ENCODE data around the gene FLNB. TPM values are rescaled to one million over a fixed set of nuclear protein-coding genes. Genes with fewer than 3 reads are reported as not detected.

FLNB gene
- total RNA-seq, 2 donors from 2014 or later: 46.1 to 56.7 TPM

DNA sequence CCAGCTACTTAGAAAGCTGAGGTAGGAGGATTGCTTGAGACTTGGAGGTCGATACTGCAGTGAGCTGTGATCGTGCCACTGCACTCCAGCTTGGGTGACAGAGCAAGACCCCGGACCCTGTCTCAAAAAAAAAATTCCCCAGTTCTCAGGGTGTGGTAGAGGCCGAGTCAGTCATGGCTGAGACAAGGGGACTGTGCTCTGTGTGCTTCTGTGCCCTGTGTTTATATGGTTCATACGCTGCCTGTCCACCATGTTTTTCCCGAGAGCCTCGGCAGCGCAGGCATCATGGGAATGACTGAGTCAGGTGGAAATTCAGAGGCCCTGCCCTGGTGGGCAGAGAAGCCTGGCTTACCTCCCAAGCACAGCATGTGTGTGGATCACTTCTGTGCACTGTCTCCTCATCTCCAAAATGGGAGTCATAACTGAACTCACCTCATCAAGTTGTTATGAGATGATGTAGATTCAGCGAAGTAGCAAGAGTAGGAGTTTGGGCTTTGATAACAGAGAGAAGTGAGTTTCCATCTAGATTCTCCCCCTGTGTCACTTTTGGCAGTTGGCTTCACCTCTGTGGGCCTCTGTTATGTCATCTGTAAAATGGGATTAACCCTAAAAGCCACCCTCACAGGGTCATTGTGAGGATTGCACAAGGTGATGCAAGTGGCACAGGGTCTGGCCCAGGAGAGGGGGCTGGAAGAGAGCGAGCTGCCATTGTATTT, 56.9 kb downstream of the FLNB start:
- Mint-ChIP-seq H3K9me3 (no peaks in the 10 kb centered on the region), H3K27me3 (ENCODE audit: low read depth) (no peaks in the 10 kb centered on the region), H3K27ac (no peak overlapping the region), H3K36me3 (ENCODE audit: insufficient read depth in 2 of 2) (no peaks in the 10 kb centered on the region), H3K4me3 (no peak overlapping the region), H3K4me1 (ENCODE audit: low read depth) (peaks cover 19% of the 10 kb centered on the region)
- peak; percentile 92 to 96 for ATAC-seq (replicated peaks in 1 of 2)
- no peak for DNase-seq

DNA sequence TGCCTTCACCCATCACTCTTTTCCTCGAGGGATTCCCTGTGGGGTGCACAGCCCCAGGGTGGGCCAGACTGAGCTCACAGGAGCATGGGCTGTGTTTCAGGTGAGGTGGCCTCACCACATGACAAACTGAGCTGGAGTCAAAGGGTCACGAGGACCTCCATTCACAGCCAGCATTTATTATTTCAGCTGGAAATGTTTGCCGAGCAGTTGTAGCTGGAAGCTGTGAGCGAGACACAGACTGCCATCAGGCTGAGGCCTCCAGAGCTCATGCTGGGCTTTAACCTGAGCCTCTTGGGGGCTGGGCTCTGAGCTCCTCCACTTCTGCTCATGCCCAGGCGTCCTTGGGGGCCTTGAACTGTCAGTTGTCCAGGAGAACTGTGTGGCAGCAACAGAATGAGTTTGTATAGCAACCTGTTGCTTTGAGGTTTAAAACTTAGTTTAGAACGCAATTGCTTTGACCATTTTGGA, 57.5 kb downstream of the FLNB start:
- peaks cover 19% of the 10 kb centered on the region for H3K4me1 Mint-ChIP-seq (ENCODE audit: low read depth)
- H3K27me3 Mint-ChIP-seq (ENCODE audit: low read depth): no peaks in the 10 kb centered on the region
- DNase-seq: no peak
- no peak overlapping the region for H3K27ac Mint-ChIP-seq
- no peaks in the 10 kb centered on the region for H3K9me3 Mint-ChIP-seq
- no peak for ATAC-seq (replicated peaks in 1 of 2)
- no peaks in the 10 kb centered on the region for H3K36me3 Mint-ChIP-seq (ENCODE audit: insufficient read depth in 2 of 2)
- no peak overlapping the region for H3K4me3 Mint-ChIP-seq

DNA sequence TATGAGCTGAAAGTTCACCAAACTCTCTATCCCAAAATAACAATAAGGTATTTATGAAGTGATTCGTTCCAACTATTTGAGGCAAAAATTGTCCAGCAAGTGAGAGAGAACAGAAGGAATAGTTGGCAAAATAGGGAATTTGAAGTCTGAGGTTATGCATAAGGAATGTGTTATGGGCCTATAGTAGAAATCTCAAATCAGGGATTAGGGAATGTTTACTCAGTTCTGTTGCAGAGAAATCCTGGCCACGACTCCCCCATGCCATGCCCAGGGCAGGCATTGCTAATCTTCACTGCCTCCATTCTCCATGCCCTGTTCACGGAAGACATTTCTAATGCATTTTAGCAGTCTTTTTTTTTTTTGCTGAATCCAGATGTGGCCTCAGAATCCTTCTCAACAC, 58.6 kb downstream of the FLNB start:
- H3K4me3 Mint-ChIP-seq: no peak overlapping the region

DNA sequence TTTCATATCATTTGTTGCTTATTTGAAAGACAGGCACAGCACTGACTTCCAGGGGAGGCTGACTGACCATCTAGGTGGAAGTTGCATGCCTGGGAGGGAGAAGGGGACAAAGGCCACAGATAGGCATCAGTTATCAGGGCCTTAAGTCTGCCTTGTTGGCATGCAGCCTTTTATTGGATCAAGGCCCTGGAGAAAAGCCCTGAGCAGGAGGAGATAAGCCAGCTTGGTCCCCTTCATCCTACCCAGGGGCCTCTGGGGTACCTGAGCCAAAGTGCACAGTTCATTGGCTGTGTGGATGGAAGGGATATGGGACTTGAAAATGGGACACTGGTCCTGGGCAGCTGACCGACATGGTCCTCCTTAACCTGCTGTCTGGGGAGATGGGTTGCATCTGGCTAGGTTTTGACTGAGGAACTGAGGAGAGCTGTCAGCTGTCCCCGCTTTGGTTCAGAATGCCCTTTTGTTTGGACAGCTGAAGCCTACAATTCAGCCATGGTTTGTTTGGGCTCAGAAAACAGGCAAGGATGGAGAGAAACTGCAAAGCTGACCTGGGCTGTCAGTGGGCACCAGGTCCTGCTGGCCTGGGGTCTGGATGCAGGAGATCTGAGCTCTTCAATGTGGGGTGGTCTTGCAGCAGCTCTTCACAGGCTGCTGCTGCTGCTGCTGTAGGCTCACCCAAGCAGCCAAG, 60.0 kb downstream of the FLNB start:
- H3K36me3 Mint-ChIP-seq (ENCODE audit: insufficient read depth in 2 of 2): no peaks in the 10 kb centered on the region
- no peak overlapping the region for H3K27ac Mint-ChIP-seq

More for the DNA sequence above, 58.6 kb downstream of the FLNB start:
- Mint-ChIP-seq H3K27me3 (ENCODE audit: low read depth) (no peaks in the 10 kb centered on the region), H3K4me1 (ENCODE audit: low read depth) (peaks cover 19% of the 10 kb centered on the region), H3K9me3 (no peaks in the 10 kb centered on the region), H3K27ac (no peak overlapping the region), H3K36me3 (ENCODE audit: insufficient read depth in 2 of 2) (no peaks in the 10 kb centered on the region)
- DNase-seq: no peak
- ATAC-seq (replicated peaks in 1 of 2): no peak

DNA sequence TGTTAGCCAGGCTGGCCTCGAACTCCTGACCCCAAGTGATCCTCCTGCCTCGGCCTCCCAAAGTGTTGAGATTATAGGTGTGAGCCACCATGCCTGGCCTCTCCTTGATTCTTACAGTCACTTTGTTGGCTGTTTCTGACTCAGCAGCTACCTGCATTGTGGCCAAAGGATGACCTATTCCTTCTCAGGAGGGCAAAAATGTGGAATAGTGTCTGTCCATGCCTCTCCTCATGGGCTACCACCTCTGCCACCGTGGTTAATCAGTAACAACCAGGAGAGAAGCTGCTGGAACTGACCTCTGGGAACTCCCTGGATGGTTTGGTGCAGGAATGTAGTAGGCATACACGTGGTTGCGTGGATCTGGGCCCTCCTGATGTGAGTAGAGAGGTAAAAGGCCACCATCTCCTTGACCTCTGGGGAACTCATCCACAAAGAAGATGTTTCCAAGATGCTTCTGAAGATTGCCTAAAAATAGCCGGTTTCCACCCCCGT, 63.3 kb downstream of the FLNB start:
- DNase-seq: no peak
- Mint-ChIP-seq H3K27me3 (ENCODE audit: low read depth) (no peaks in the 10 kb centered on the region), H3K9me3 (peaks cover 0 to 2% of the 10 kb centered on the region in 2 donors), H3K36me3 (ENCODE audit: insufficient read depth in 2 of 2) (no peaks in the 10 kb centered on the region), H3K27ac (no peak overlapping the region), H3K4me3 (no peak overlapping the region), H3K4me1 (ENCODE audit: low read depth) (peaks cover 26% of the 10 kb centered on the region)
- no peak for ATAC-seq (replicated peaks in 1 of 2)

More for the DNA sequence above, 60.0 kb downstream of the FLNB start:
- ATAC-seq (replicated peaks in 1 of 2) (no peak), DNase-seq (no peak)
- no peaks in the 10 kb centered on the region for H3K9me3 Mint-ChIP-seq
- H3K27me3 Mint-ChIP-seq (ENCODE audit: low read depth): no peaks in the 10 kb centered on the region
- peaks cover 18% of the 10 kb centered on the region for H3K4me1 Mint-ChIP-seq (ENCODE audit: low read depth)
- H3K4me3 Mint-ChIP-seq: no peak overlapping the region

DNA sequence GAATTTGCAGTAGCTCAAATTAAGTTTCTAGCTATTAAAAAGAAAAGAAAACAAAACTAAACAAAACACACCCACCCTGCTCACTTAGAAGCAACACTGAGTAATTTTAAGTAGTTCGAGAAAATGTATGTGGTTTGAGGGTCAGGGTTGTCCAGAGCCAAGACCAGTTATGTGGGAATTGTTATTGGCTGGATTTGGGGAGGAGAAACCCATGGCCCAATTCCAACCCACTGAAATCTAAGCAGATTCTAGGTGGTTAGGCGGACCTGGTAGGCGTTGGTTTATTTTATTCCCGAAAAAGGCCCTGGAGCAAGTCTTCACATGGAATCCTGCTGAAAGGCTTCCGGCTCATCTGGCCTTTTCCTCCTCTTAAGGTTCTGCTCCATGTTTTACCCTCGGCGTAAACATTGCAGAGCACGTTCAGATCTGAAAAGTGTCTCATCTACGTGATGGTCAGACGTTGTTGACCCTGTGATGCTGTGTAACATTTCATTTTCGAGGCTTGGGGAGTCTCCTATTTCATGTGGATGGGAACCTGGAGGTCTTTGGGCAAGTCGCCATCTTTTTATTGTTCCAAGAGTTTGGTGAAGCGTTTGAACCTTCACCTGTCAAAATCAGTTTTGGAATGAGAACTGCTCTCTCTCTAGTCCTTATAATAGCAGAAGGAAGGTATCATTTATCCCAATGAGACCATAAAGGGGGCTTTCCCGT, 64.0 kb downstream of the FLNB start:
- no peak for DNase-seq
- no peak overlapping the region for H3K4me3 Mint-ChIP-seq
- peaks cover 26% of the 10 kb centered on the region for H3K4me1 Mint-ChIP-seq (ENCODE audit: low read depth)
- peaks cover 0 to 2% of the 10 kb centered on the region in 2 donors for H3K9me3 Mint-ChIP-seq
- ATAC-seq (replicated peaks in 1 of 2): no peak
- H3K27me3 Mint-ChIP-seq (ENCODE audit: low read depth): no peaks in the 10 kb centered on the region
- no peak overlapping the region for H3K27ac Mint-ChIP-seq
- no peaks in the 10 kb centered on the region for H3K36me3 Mint-ChIP-seq (ENCODE audit: insufficient read depth in 2 of 2)

DNA sequence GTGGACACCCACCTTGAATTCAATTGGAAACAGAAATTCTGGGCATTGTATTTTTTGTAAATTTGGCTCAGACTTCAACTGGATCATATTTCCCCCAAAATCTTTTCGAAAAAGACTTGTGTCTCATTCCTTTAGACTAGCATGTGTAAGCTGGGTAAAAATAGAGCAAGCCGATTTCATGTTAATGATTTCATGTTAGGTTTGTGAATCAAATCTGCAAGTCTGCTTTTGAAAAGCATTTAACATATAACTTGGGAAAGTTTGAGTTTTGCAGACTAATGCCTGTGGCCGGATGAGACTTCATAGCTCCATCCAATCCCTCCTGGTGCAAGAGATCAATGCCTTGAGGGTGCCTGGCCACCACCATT, 64.5 kb downstream of the FLNB start:
- no peak overlapping the region for H3K27ac Mint-ChIP-seq
- peaks cover 0 to 2% of the 10 kb centered on the region in 2 donors for H3K36me3 Mint-ChIP-seq (ENCODE audit: insufficient read depth in 2 of 2)

DNA sequence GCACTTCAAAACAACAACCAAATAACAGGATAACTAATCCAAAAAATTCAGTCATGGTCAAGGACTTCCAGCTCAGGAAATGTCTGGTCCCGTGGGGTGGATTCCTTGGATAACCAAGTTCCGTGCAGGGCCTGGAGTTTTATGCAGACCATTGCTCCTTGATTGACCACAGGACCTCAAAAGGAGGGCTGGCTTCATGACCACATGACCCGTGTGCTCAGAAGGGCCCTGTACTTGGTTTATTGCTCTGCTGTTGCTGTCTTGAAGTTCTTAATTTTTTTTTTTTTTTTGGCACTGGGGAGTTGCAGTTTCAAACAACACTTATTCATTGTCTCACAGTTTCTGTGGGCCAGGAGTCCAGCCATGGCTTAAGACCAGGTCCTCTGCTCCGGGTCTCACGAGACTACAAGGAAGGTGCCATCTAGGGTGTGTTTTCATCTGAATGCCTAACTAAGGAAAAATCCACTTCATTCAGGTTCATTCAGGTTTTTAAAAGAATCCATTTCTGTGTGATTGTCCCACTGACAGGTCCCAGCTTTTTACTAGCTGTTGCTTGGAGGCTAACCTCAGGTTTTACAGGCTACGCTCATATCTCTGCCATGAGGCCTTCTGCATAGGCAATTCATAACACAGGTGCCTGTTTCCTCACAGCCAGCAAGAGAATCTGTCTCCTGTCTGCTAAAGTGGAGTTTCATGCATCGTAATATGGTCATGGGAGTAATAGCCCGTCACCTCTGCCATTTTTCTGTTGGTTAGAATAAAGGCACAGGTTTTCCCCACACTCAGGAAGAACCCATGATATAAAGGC, 65.3 kb downstream of the FLNB start:
- Mint-ChIP-seq H3K27me3 (ENCODE audit: low read depth) (no peaks in the 10 kb centered on the region), H3K4me3 (peak overlapping the region in 1 of 2 donors; percentile 5), H3K36me3 (ENCODE audit: insufficient read depth in 2 of 2) (peaks cover 0 to 4% of the 10 kb centered on the region in 2 donors), H3K4me1 (ENCODE audit: low read depth) (peaks cover 38% of the 10 kb centered on the region), H3K9me3 (peaks cover 0 to 2% of the 10 kb centered on the region in 2 donors), H3K27ac (no peak overlapping the region)
- DNase-seq (no peak), ATAC-seq (replicated peaks in 1 of 2) (no peak)

More for the DNA sequence above, 64.5 kb downstream of the FLNB start:
- peaks cover 0 to 2% of the 10 kb centered on the region in 2 donors for H3K9me3 Mint-ChIP-seq
- DNase-seq (no peak), ATAC-seq (replicated peaks in 1 of 2) (no peak)
- H3K4me1 Mint-ChIP-seq (ENCODE audit: low read depth): peaks cover 30% of the 10 kb centered on the region
- no peak overlapping the region for H3K4me3 Mint-ChIP-seq
- H3K27me3 Mint-ChIP-seq (ENCODE audit: low read depth): no peaks in the 10 kb centered on the region

DNA sequence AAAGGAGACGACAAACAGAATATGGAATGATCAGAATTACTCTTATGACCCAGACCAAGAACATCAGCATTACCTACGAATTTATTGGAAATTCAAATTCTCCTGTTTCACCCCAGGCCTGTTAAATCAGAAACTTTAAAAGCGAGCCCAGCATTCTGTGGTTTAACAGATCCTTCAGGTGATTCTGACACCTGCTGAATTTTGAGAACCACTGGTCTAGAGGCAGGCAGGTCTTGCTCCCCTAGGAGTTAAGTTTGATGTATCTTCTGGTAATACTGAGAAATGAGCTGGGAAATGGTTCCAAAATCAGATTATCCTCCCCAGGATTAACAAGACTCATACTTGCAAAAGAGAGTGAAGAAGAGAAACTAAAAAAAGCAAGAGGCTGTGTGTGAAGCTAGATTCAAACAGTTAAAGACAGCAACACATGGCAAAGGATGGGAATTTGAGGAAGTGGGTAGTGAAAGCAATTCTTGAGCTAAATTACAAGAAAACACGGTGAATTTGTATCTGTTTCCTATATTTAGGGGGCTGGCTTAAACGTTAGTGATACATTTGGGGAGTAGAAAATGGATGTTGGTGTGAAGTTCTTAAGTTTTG, 66.0 kb downstream of the FLNB start:
- H3K27ac Mint-ChIP-seq: no peak overlapping the region

DNA sequence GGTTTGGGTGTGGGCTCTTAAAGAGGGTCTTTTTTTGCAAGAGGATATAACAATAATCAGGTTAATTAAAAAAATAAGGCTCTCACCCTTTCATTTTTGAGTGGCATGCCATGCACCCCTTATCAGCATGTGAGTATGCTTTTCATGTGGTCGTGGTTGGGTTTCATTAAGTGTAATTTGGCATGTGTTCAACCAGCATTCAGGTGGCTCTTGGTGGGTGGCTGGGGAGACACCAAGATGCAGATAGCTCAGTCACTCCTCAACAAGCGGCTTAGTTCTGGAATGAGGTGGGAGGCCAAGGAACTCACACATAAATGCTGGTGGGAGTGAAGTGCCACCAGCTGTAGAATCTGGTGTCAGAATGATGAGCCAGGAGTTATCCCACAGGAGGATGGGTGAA, 66.8 kb downstream of the FLNB start:
- H3K27ac Mint-ChIP-seq: no peak overlapping the region
- DNase-seq (peak; percentile 34 to 44), ATAC-seq (replicated peaks in 1 of 2) (peak; percentile 81 to 84)
- H3K36me3 Mint-ChIP-seq (ENCODE audit: insufficient read depth in 2 of 2): peaks cover 0 to 9% of the 10 kb centered on the region in 2 donors
- peaks cover 50% of the 10 kb centered on the region for H3K4me1 Mint-ChIP-seq (ENCODE audit: low read depth)
- H3K27me3 Mint-ChIP-seq (ENCODE audit: low read depth): no peaks in the 10 kb centered on the region
- no peak overlapping the region for H3K4me3 Mint-ChIP-seq
- peaks cover 0 to 2% of the 10 kb centered on the region in 2 donors for H3K9me3 Mint-ChIP-seq

More for the DNA sequence above, 66.0 kb downstream of the FLNB start:
- no peak for DNase-seq
- no peak for ATAC-seq (replicated peaks in 1 of 2)
- Mint-ChIP-seq H3K4me1 (ENCODE audit: low read depth) (peaks cover 43% of the 10 kb centered on the region), H3K27me3 (ENCODE audit: low read depth) (no peaks in the 10 kb centered on the region), H3K9me3 (peaks cover 0 to 2% of the 10 kb centered on the region in 2 donors), H3K36me3 (ENCODE audit: insufficient read depth in 2 of 2) (peaks cover 0 to 4% of the 10 kb centered on the region in 2 donors), H3K4me3 (peak overlapping the region; percentile 5 to 10)

DNA sequence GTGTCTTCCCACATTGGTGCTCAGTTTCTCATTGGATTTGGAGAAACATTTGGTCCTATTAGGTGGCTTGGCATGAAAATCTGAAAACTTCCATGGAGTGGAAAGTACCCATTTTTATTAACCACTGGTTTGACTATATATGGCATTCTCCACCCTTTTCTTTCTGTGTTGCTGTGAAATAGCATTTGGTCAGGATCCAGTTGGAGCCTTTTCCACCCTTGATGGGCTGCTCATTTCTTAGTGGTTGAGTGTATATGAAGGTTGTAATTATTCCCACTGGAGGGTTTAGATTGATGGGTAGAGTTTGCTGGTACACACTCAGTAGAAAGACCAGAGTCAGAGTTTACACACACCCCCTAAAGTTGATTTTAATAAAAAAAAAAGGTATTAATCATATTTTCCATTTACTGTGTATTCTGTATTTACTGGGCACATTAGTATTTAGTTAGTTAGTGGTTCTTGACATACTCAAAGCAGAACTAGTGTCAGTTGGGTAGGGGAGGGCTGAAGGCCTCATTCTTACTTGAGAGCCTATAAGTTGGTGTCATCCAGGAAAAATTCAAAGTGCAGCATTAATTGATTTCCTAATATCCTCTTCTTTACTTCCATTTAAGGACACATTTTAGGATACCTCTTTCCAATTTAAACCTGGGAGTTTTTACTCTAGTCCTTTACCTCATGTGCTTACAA, 69.5 kb downstream of the FLNB start:
- ATAC-seq (replicated peaks in 1 of 2): peak in 1 of 2 donors; percentile 16

More for the DNA sequence above, 69.5 kb downstream of the FLNB start:
- Mint-ChIP-seq H3K27ac (no peak overlapping the region), H3K4me1 (ENCODE audit: low read depth) (peaks cover 62% of the 10 kb centered on the region), H3K27me3 (ENCODE audit: low read depth) (no peaks in the 10 kb centered on the region), H3K36me3 (ENCODE audit: insufficient read depth in 2 of 2) (peaks cover 0 to 12% of the 10 kb centered on the region in 2 donors), H3K9me3 (peaks cover 0 to 2% of the 10 kb centered on the region in 2 donors), H3K4me3 (no peak overlapping the region)
- no peak for DNase-seq
